CMK (cell line): ENCODE measurements around the gene ITGB2.
A peak's percentile ranks its signal among the peaks of the same experiment; 100 is the strongest.
"Not testable (repeated sequence)": the region's sequence is repeated elsewhere in the genome, so short reads cannot be mapped to it uniquely, and the experiment has no call there.

Experiments
- DNase-seq: peaks from one replicate; pipeline ENCODE4 v3.0.0-alpha.2; 2010; ENCODE audit warnings: low read depth

Gene ITGB2

DNA sequence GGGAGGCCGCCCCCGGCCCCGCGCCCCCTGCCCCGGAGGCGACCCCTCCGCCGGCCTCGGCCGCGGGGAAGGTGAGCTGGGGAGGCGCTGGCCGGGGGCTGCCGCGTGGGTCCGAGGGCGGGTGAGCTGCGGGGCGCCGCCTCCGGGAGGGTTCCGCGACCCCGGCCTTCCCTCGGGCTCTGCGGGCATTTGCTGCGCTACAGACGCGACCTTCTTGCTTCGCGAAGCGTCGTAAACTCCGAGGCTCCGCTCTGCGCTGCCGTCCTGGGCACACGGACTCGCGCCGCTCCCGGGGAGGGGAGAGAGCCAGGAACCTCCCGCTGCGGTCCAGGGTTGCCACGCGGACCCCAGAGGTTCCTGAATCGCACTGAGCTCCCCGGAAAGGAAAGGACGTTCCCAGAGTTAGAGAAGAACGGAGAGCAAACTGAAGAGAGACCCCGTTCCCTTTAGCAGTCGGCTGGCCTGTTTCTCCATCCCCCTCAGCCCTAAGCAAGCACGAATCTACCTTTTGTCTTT lies 19.5 kb upstream of the ITGB2 start:
- DNase-seq: peak; percentile 48

DNA sequence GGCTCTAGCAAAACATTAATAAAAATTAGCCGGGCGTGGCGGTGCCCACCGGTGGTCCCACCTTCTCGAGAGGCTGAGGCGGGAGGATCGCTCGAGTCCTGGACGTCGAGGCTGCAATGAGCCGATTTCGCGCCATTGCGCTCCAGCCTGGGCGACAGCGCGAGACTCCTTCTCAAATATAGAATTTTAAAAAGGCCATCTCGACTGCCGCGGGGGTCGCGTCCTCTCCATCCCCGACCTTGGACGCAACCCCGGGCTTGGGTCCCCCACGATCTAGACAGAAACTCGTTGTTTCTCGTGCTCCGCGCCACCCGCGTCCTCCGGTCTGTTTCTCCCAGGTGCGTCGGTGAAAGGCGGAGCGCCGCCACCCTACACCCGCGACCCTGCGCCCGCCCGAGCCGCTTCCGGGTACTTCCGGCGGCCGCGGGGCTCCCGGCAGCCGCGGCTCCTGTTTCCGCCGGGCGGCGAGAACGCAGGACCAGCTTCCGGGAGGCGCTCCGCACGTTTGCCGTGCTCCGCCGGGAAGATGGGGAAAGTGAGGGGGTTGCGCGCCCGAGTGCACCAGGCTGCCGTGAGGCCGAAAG lies 18.9 kb upstream of the ITGB2 start, which contains the start of gene SLX9:
Gene SLX9 (plus strand): TSS at position 498 of the 584 bp plus-strand sequence. CDS start 29 bp downstream, at position 527.
- DNase-seq: peak; percentile 81

DNA sequence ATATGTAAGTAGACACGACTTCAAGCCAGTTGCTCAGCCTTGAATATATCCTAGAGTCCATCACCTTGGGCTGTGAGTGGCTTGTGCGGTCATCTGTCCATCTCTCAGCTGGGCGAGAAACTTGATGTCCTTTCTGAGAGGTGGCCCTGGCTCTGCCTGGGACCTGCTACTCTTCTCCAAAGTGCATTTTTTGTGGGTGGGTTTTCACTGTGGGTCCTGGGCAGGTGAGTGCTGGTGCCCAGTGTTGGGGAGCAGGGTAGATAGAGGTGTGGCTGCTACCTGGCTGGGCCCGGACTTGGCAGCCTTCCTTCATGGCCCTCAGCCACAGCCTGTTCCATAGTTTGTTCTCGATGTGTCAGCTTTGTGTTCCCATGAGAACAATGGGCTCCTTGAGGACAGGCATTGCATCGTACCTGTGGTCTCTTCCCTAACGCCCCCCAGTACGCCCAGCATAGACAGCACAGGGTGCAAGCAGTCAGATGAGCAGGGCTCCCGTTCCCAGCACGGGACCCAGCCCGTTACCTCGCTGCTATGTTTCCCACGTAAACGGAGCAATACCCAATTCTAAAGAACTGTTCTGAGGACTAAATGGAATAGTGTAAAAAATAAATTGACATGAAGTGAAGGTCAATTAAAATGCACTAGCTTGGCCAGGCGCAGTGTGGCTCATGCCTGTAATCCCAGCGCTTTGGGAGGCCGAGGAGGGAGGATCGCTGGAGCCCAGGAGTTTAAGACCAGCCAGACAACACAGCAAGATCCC lies 18.3 kb upstream of the ITGB2 start:
- no peak for DNase-seq

DNA sequence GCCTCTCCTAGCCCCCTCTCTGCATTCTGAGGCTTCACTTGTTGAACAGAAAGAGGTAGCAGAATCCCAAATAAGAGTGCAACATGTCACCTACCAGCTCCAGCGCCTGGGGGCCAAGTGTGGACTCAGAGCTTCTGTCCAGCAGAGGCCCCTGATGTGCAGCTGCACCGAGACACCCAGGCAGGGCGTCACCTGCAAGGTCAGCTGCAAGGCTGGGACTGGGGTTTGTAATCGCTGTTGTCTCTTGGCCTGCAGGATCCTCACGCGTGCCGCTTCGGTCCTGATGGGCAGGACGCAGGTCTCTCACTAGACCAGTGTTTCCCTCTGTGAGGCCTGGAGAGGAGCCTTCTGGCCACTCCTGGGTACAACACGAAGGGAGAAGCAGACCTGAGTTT lies 14.8 kb upstream of the ITGB2 start:
- no peak for DNase-seq

- DNase-seq: no peak
Observed at GRCh38 chr21:44934797-44935532, 14.3 kb upstream of the ITGB2 start.

DNA sequence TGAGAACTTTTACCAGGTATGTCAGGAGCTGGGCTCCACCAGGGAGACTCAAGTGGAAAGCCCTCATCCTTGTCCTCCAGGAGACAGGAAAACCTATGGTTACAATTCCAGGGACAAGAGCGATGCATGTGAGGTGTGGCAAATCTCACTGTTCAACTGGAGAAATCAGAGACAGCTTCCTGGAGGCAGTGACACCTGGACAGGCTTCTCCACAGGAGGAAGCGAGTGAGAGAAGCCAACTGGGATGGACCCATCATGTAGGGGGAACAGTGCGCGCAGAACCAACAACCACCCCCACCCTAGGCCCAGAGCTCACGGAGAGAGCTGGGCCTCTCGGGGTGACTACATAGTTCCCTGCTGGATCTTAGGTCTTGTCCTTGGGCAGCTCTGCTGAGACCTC lies 13.6 kb upstream of the ITGB2 start:
- no peak for DNase-seq

- no peak for DNase-seq
Observed at GRCh38 chr21:44933918-44934260, 13.2 kb upstream of the ITGB2 start.

- no peak for DNase-seq
Observed at GRCh38 chr21:44933199-44933917, 12.7 kb upstream of the ITGB2 start.

- DNase-seq: no peak
Observed at GRCh38 chr21:44932408-44933181, 11.9 kb upstream of the ITGB2 start.

GRCh38 chr21:44931501-44932407 lies 11.1 kb upstream of the ITGB2 start:
- no peak for DNase-seq

DNA sequence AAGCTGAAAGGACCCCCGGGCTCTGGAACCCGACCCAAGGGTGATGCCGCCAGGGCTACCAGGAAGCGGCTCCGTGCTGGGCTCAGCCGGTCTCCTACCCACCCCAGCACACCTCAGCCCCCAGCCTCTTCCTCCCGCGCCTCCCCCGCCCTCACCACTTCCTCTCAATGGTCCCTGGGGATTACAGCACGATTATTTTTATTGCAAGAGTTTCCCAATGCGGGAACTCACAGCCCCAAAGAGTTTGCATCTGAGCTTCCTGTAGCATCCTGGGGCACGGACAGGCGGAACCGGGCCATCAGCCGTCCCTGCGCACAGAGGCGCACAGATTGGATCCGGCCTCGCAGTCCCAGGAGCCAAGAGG lies 10.4 kb upstream of the ITGB2 start:
- DNase-seq: no peak

DNA sequence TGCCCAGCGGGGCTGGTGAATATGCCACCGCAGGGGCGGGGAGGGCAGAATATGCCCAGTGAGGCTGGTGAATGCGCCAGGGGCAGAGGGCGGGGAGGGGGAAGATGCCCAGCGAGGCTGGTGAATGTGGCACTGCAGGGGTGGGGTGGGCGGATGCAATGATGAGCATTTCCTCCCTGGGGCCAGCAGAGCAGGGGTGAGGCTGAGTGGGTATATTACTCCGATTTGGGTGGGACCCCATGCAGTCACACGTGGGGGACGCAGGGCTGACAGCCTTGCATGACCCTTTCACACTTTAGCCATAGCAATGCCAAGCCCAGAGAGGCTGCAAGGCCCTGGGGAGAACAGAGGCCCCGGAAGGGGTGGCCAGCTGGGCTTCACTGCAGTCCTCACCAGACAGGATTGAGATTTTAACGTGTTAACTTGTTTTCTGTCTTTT lies 9.9 kb upstream of the ITGB2 start:
- no peak for DNase-seq

GRCh38 chr21:44929799-44930542 lies 9.3 kb upstream of the ITGB2 start:
- no peak for DNase-seq

- no peak for DNase-seq
Observed at GRCh38 chr21:44929242-44929798, 8.6 kb upstream of the ITGB2 start.

- not testable (repeated sequence) for DNase-seq
Observed at GRCh38 chr21:44928500-44929241, 8.0 kb upstream of the ITGB2 start.

GRCh38 chr21:44927587-44928461 lies 7.1 kb upstream of the ITGB2 start:
- peak; percentile 75 for DNase-seq

- DNase-seq: no peak
Observed at GRCh38 chr21:44927259-44927586, 6.5 kb upstream of the ITGB2 start.
